HG02852 (cell line): Measurements from ENCODE around the gene KLHL30.
"Not testable (repeated sequence)": the region's sequence is repeated elsewhere in the genome, so short reads cannot be mapped to it uniquely, and the experiment has no call there.

Source experiments
- ATAC-seq: cut with Tn5 transposase; IDR thresholded peaks from one replicate; pipeline ENCODE4 v1.9.1; 2021; ENCODE audit warnings: mild to moderate bottlenecking, moderate library complexity; ENCODE audit not compliant: unreplicated experiment

KLHL30 gene

GRCh38 chr2:238101891-238102841 lies 36.3 kb upstream of the KLHL30 start:
- no peak for ATAC-seq

- no peak for ATAC-seq
Observed at GRCh38 chr2:238102865-238103264, 35.6 kb upstream of the KLHL30 start.

- no peak for ATAC-seq
Observed at GRCh38 chr2:238103465-238104225, 34.8 kb upstream of the KLHL30 start.

GRCh38 chr2:238104226-238104690 lies 34.2 kb upstream of the KLHL30 start:
- no peak for ATAC-seq

- no peak for ATAC-seq
Observed at GRCh38 chr2:238104691-238105371, 33.6 kb upstream of the KLHL30 start.

GRCh38 chr2:238105506-238106338 lies 32.7 kb upstream of the KLHL30 start:
- no peak for ATAC-seq

- no peak for ATAC-seq
Observed at GRCh38 chr2:238106339-238106697, 32.1 kb upstream of the KLHL30 start.

- ATAC-seq: no peak
Observed at GRCh38 chr2:238106698-238107524, 31.6 kb upstream of the KLHL30 start.

GRCh38 chr2:238107525-238108422 lies 30.7 kb upstream of the KLHL30 start:
- no peak for ATAC-seq

- no peak for ATAC-seq
Observed at GRCh38 chr2:238108423-238109183, 29.9 kb upstream of the KLHL30 start.

- ATAC-seq: no peak
Observed at GRCh38 chr2:238113611-238114010, 24.9 kb upstream of the KLHL30 start.

- ATAC-seq: no peak
Observed at GRCh38 chr2:238114331-238114841, 24.1 kb upstream of the KLHL30 start.

- ATAC-seq: no peak
Observed at GRCh38 chr2:238114851-238115660, 23.4 kb upstream of the KLHL30 start.

GRCh38 chr2:238115709-238116108 lies 22.8 kb upstream of the KLHL30 start:
- ATAC-seq: not testable (repeated sequence)

- no peak for ATAC-seq
Observed at GRCh38 chr2:238116298-238117198, 21.9 kb upstream of the KLHL30 start.
